B cell (primary cell): ENCODE data around the gene RRAS. TPM values are rescaled to one million over a fixed set of nuclear protein-coding genes. Genes with fewer than 3 reads are reported as not detected.

ENCODE experiments used
- ATAC-seq: fragments of 200-7000 bp; cut with Tn5 transposase; one replicate; pipeline ENCODE4 v1.10.0; 2021; ENCODE audit warnings: low read depth, mild to moderate bottlenecking, moderate number of reproducible peaks, moderate library complexity
- CTCF ChIA-PET: fragments of 350-600 bp; sonication (Branson Sonifier 250); formaldehyde crosslinking; loops from one replicate; lab custom pipeline; 2021; ENCODE audit warnings: antibody characterized with exemption, inconsistent platforms; lab: Charles Lee
- POLR2A ChIA-PET: fragments of 350-600 bp; sonication (Branson Sonifier 250); formaldehyde crosslinking; loops from one replicate; lab custom pipeline; 2021; ENCODE audit warnings: antibody characterized with exemption; lab: Charles Lee
- DNase-seq: peaks from one replicate; pipeline ENCODE4 v3.0.0; 2013
- H2AFZ ChIP-seq: 2 replicates; pipeline ENCODE4 v1.6.1; 2012; ENCODE audit warnings: mild to moderate bottlenecking, low read depth, low read length; ENCODE audit not compliant: insufficient read depth, poor library complexity, severe bottlenecking
- H3K27ac ChIP-seq, 2 donors: 1 replicate in 1 of 2; 2 replicates in 1 of 2; pipeline ENCODE4 v1.5.1; 2012 to 2013; ENCODE audit warnings: low read length in 2 of 2, mild to moderate bottlenecking in 2 of 2, moderate library complexity in 1 of 2
- H3K27me3 ChIP-seq, 4 experiments: fragments of 200-600 bp in 1 of 4; sonication (generic) in 1 of 4; replicated peaks in 1 of 4; 1 replicate in 2 of 4; 2 replicates in 2 of 4; pipeline versions ENCODE4 v1.6.1 to v1.7.0; 2013 to 2016; ENCODE audit warnings: low read length in 3 of 4, mild to moderate bottlenecking in 2 of 4, mixed read lengths in 1 of 4, moderate library complexity in 1 of 4; ENCODE audit not compliant: insufficient read depth in 4 of 4, control insufficient read depth in 3 of 4; ENCODE audit errors: control extremely low read depth in 1 of 4
- H3K36me3 ChIP-seq, 2 experiments: replicated peaks in 1 of 2; 1 replicate in 1 of 2; 2 replicates in 1 of 2; pipeline versions ENCODE4 v1.6.1 to v1.7.1; 2013; ENCODE audit warnings: low read length in 1 of 2; ENCODE audit not compliant: insufficient read depth in 2 of 2, control insufficient read depth in 1 of 2; ENCODE audit errors: control extremely low read depth in 1 of 2, extremely low read depth in 1 of 2
- H3K4me1 ChIP-seq, 2 donors: fragments of 200-600 bp in 1 of 2; sonication (generic) in 1 of 2; 1 replicate in 1 of 2; 2 replicates in 1 of 2; pipeline versions ENCODE4 v1.5.1 to v1.6.1; 2013 to 2017; ENCODE audit warnings: low read length in 2 of 2; ENCODE audit not compliant: control insufficient read depth in 2 of 2, insufficient read depth in 2 of 2
- H3K4me2 ChIP-seq: replicated peaks from 2 replicates; pipeline ENCODE3; 2012; ENCODE audit warnings: mild to moderate bottlenecking, low read depth, low read length; ENCODE audit not compliant: poor library complexity, severe bottlenecking
- H3K4me3 ChIP-seq, 5 experiments: fragments of 200-600 bp in 1 of 5; sonication (generic) in 1 of 5; 1 replicate in 3 of 5; 2 replicates in 2 of 5; pipeline versions ENCODE4 v1.5.1 to v1.7.0; 2011 to 2016; ENCODE audit warnings: low read length in 4 of 5, mild to moderate bottlenecking in 4 of 5, low read depth in 2 of 5, control low read depth in 1 of 5, moderate library complexity in 1 of 5; ENCODE audit not compliant: insufficient read depth in 1 of 5; ENCODE audit errors: control extremely low read depth in 1 of 5, extremely low read depth in 1 of 5
- H3K79me2 ChIP-seq: fragments of 200-600 bp; sonication (generic); one replicate; pipeline ENCODE4 v1.6.0; 2016; ENCODE audit warnings: low read length; ENCODE audit not compliant: control insufficient read depth, insufficient read depth
- H3K9ac ChIP-seq: fragments of 200-600 bp; sonication (generic); 2 replicates; pipeline ENCODE4 v1.6.1; 2017; ENCODE audit warnings: mild to moderate bottlenecking, low read length, moderate library complexity
- H3K9me3 ChIP-seq, 3 donors: one replicate each; pipeline versions ENCODE4 v1.6.1 to v1.7.1; 2013; ENCODE audit warnings: low read length in 2 of 3; ENCODE audit not compliant: control insufficient read depth in 2 of 3, insufficient read depth in 1 of 3; ENCODE audit errors: control extremely low read depth in 1 of 3
- H4K20me1 ChIP-seq: 2 replicates; pipeline ENCODE4 v1.6.0; 2012; ENCODE audit warnings: mild to moderate bottlenecking, low read length; ENCODE audit not compliant: insufficient read depth, control insufficient read depth, poor library complexity, severe bottlenecking
- H3K27ac Mint-ChIP-seq: one replicate; pipeline ENCODE4 v1.8.0; 2021; ENCODE audit warnings: mixed read lengths
- H3K27me3 Mint-ChIP-seq: one replicate; pipeline ENCODE4 v1.8.0; 2021; ENCODE audit warnings: mixed read lengths
- H3K4me1 Mint-ChIP-seq: one replicate; pipeline ENCODE4 v1.8.0; 2021; ENCODE audit warnings: mixed read lengths
- H3K4me3 Mint-ChIP-seq: one replicate; pipeline ENCODE4 v1.8.0; 2021; ENCODE audit warnings: mixed read lengths
- H3K9me3 Mint-ChIP-seq: one replicate; pipeline ENCODE4 v1.8.0; 2022; ENCODE audit warnings: mixed read lengths; ENCODE audit not compliant: insufficient read depth
- CTCF ChIP-seq: fragments of 200-600 bp; IDR thresholded peaks from one replicate; pipeline ENCODE4 v1.8.0; 2022; ENCODE audit warnings: antibody characterized with exemption, mild to moderate bottlenecking
- EZH2 ChIP-seq: IDR thresholded peaks from 2 replicates; pipeline ENCODE4 v1.6.1; 2012; ENCODE audit warnings: borderline replicate concordance, low read depth, mild to moderate bottlenecking, moderate library complexity, low read length; ENCODE audit not compliant: insufficient read depth, poor library complexity, severe bottlenecking
- WGBS: methylation state at CpG from one replicate; pipeline ENCODE4 v1.1.5; 2013; ENCODE audit warnings: missing lambda C conversion rate; ENCODE audit not compliant: insufficient coverage; 5-methylcytosine and 5-hydroxymethylcytosine counted together
- intact Hi-C: fragments of 100-400 bp; cut with micrococcal nuclease; formaldehyde crosslinking; loops from one replicate; pipeline ENCODE4 v1.10.0; 2022
- polyA plus RNA-seq: library from polyadenylated mRNA; depleted of rRNA; stranded (reverse); fragments of >200 nt; gene quantifications from 2 replicates; pipeline ENCODE4 v1.2.3, GENCODE V29; 2012
- total RNA-seq, 2 donors: library from RNA; stranded (reverse); fragments of 120-200 nt in 1 of 2; gene quantifications; 1 replicate in 1 of 2; 2 replicates in 1 of 2; pipeline versions ENCODE4 v1.2.3 to v1.2.4, GENCODE V29; 2013 to 2022

The RRAS gene
- total and polyA plus RNA-seq, 2 donors (not counting 1 experiment from before 2014, with no cell fraction given): 5.6 to 21.0 TPM

- TF ChIP-seq EZH2 (no peak), CTCF (no peak)
- H3K27ac Mint-ChIP-seq: no peak overlapping the region
- H3K27ac ChIP-seq: no peak overlapping the region
- ATAC-seq (no peak), DNase-seq (no peak)
- H3K4me2 ChIP-seq: no peak overlapping the region
- ChIA-PET CTCF (interaction anchor here (0.8 kb wide), 1 partner anchor 867 kb away, joined by 3 read pairs; no protein-coding TSS in a partner anchor), POLR2A (interaction anchor here (0.5 kb wide), 1 partner anchor 13 kb away, joined by 4 read pairs; no protein-coding TSS in a partner anchor)
- H3K36me3 ChIP-seq: peaks cover 3 to 54% of the 10 kb centered on the region in 2 experiments
- peaks cover 31% of the 10 kb centered on the region for H3K4me1 Mint-ChIP-seq
- no peak overlapping the region for H3K9ac ChIP-seq
- H3K79me2 ChIP-seq: peaks cover 42% of the 10 kb centered on the region
- H3K4me3 Mint-ChIP-seq: no peak overlapping the region
- intact Hi-C loops: no loop called here
- no peaks in the 10 kb centered on the region for H3K27me3 ChIP-seq
- H3K4me1 ChIP-seq: peaks cover 16 to 30% of the 10 kb centered on the region in 2 donors
- no peaks in the 10 kb centered on the region for H3K27me3 Mint-ChIP-seq
- H3K4me3 ChIP-seq: no peak overlapping the region
- no peaks in the 10 kb centered on the region for H3K9me3 ChIP-seq
- H3K9me3 Mint-ChIP-seq: no peaks in the 10 kb centered on the region
- 98% methylated on average over 10 of the region's 16 CpGs for WGBS
- no peak overlapping the region for H2AFZ ChIP-seq
- peaks cover 71% of the 10 kb centered on the region for H4K20me1 ChIP-seq
Observed at GRCh38 chr19:49662011-49662410, 22.1 kb upstream of the RRAS start.

GRCh38 chr19:49660338-49660961 lies 20.5 kb upstream of the RRAS start:
- Histone ChIP-seq H4K20me1 (peaks cover 79% of the 10 kb centered on the region), H3K9ac (no peak overlapping the region), H3K4me2 (no peak overlapping the region), H3K4me1 (peaks cover 9 to 20% of the 10 kb centered on the region in 2 donors), H3K36me3 (peaks cover 3 to 67% of the 10 kb centered on the region in 2 experiments), H3K79me2 (peaks cover 35% of the 10 kb centered on the region), H3K4me3 (no peak overlapping the region), H3K27ac (no peak overlapping the region), H2AFZ (no peak overlapping the region), H3K9me3 (no peaks in the 10 kb centered on the region), H3K27me3 (no peaks in the 10 kb centered on the region)
- Mint-ChIP-seq H3K4me3 (no peak overlapping the region), H3K27me3 (no peaks in the 10 kb centered on the region), H3K9me3 (no peaks in the 10 kb centered on the region), H3K4me1 (peaks cover 21% of the 10 kb centered on the region), H3K27ac (no peak overlapping the region)
- no peak for TF ChIP-seq CTCF
- TF ChIP-seq EZH2: no peak
- ChIA-PET CTCF (no interaction called here), POLR2A (interaction anchor here (0.7 kb wide), 2 partner anchors 245 to 706 kb away, joined by 4 to 5 read pairs; partner anchors contain the start of gene BAX)
- DNase-seq (no peak), ATAC-seq (no peak)
- intact Hi-C loops: no loop called here
- 100% methylated on average over 14 of the region's 15 CpGs for WGBS
